Neural crest cell (in vitro differentiated cells): Measurements from ENCODE around the gene SOX10. TPM values are rescaled to one million over a fixed set of nuclear protein-coding genes. Genes with fewer than 3 reads are reported as not detected.
A peak's percentile ranks its signal among the peaks of the same experiment; 100 is the strongest.

Source experiments
- DNase-seq: peaks from one replicate; pipeline ENCODE4 v3.0.0; 2021; ENCODE audit warnings: low read depth, mixed read lengths, low spot score
- H3K27ac Mint-ChIP-seq: one replicate; pipeline ENCODE4 v1.8.0; 2021; ENCODE audit warnings: mild to moderate bottlenecking, mixed read lengths; ENCODE audit not compliant: unreplicated experiment
- H3K27me3 Mint-ChIP-seq: 2 replicates; pipeline ENCODE4 v1.8.0; 2021; ENCODE audit warnings: low read depth, mild to moderate bottlenecking, mixed read lengths
- H3K36me3 Mint-ChIP-seq: 2 replicates; pipeline ENCODE4 v1.8.0; 2021; ENCODE audit warnings: low read depth, mild to moderate bottlenecking, mixed read lengths
- H3K4me1 Mint-ChIP-seq: 2 replicates; pipeline ENCODE4 v1.8.0; 2021; ENCODE audit warnings: mixed read lengths
- H3K4me3 Mint-ChIP-seq: one replicate; pipeline ENCODE4 v1.8.0; 2021; ENCODE audit warnings: mild to moderate bottlenecking, mixed read lengths
- H3K9me3 Mint-ChIP-seq: 2 replicates; pipeline ENCODE4 v1.8.0; 2021; ENCODE audit warnings: mixed read lengths
- total RNA-seq: library from RNA; stranded (reverse); gene quantifications from 2 replicates; pipeline ENCODE4 v1.2.1, GENCODE V29; 2021
- TF ChIP-seq, protein P1 (sequence below): fragments of 200-600 bp; sonication (generic); conservative IDR thresholded peaks from 2 replicates; pipeline ENCODE4 v1.5.0; 2021; ENCODE audit warnings: antibody characterized with exemption, mild to moderate bottlenecking

The SOX10 gene
- total RNA-seq, 1 donor from 2014 or later: 279 TPM

DNA sequence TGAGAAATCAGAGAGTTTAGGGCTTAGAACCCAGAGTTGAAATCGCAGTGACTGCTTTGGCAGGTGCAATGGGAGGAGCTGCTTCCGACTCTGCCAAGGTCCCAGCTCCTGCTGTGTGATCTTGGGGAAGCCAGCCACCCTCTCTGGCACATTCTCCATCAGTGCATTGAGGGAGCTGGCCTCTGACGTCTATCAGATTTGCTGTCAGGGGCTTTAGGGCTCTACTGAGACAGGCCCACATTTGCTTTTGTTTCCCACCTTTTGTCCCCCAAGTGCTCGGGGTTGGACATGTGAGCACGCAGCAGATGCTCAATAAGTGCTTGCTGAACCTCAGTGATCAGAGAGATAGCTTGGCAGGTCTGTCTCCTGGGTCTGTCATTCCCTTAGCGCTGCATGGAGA, 10.6 kb upstream of the SOX10 start:
- Mint-ChIP-seq H3K27ac (no peak overlapping the region), H3K27me3 (no peaks in the 10 kb centered on the region), H3K4me3 (no peak overlapping the region), H3K4me1 (peaks cover 49% of the 10 kb centered on the region), H3K36me3 (no peaks in the 10 kb centered on the region), H3K9me3 (no peaks in the 10 kb centered on the region)
- no peak for DNase-seq
- TF ChIP-seq, protein P1, sequence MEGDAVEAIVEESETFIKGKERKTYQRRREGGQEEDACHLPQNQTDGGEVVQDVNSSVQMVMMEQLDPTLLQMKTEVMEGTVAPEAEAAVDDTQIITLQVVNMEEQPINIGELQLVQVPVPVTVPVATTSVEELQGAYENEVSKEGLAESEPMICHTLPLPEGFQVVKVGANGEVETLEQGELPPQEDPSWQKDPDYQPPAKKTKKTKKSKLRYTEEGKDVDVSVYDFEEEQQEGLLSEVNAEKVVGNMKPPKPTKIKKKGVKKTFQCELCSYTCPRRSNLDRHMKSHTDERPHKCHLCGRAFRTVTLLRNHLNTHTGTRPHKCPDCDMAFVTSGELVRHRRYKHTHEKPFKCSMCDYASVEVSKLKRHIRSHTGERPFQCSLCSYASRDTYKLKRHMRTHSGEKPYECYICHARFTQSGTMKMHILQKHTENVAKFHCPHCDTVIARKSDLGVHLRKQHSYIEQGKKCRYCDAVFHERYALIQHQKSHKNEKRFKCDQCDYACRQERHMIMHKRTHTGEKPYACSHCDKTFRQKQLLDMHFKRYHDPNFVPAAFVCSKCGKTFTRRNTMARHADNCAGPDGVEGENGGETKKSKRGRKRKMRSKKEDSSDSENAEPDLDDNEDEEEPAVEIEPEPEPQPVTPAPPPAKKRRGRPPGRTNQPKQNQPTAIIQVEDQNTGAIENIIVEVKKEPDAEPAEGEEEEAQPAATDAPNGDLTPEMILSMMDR: no peak

DNA sequence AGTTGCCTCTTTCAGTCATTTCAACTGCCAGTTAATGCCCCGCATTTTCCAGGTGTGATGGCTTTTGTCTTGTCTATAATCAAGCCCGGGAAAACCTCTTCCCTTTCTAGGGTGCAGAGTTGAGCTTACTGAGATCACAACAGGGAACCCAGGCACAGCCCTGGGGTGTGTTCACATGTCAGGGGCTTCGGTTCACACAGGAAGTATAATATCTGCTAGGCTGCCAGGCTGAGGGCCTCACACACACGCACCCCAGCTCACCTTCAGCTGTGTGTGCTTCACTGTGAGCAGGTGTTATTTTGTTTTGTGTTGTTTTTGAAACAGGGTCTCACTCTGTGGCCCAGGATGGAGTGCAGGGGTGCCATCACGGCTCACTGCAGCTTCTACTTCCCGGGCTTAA, 9.7 kb upstream of the SOX10 start:
- no peaks in the 10 kb centered on the region for H3K27me3 Mint-ChIP-seq
- H3K4me1 Mint-ChIP-seq: peaks cover 43% of the 10 kb centered on the region
- TF ChIP-seq, protein P1: no peak
- DNase-seq: no peak
- H3K27ac Mint-ChIP-seq: peak overlapping the region; percentile 35
- H3K4me3 Mint-ChIP-seq: no peak overlapping the region
- no peaks in the 10 kb centered on the region for H3K36me3 Mint-ChIP-seq
- H3K9me3 Mint-ChIP-seq: no peaks in the 10 kb centered on the region

GRCh38 chr22:37991731-37992442, 7.5 kb upstream of the SOX10 start:
- Mint-ChIP-seq H3K4me3 (no peak overlapping the region), H3K27ac (no peak overlapping the region), H3K27me3 (no peaks in the 10 kb centered on the region), H3K4me1 (peaks cover 28% of the 10 kb centered on the region), H3K9me3 (no peaks in the 10 kb centered on the region), H3K36me3 (no peaks in the 10 kb centered on the region)
- TF ChIP-seq, protein P1: no peak
- no peak for DNase-seq

GRCh38 chr22:37990862-37991261, 6.5 kb upstream of the SOX10 start:
- DNase-seq: no peak
- Mint-ChIP-seq H3K36me3 (no peaks in the 10 kb centered on the region), H3K27me3 (peaks cover 2% of the 10 kb centered on the region), H3K4me3 (no peak overlapping the region), H3K27ac (no peak overlapping the region), H3K4me1 (peaks cover 25% of the 10 kb centered on the region), H3K9me3 (no peaks in the 10 kb centered on the region)
- TF ChIP-seq, protein P1: no peak

DNA sequence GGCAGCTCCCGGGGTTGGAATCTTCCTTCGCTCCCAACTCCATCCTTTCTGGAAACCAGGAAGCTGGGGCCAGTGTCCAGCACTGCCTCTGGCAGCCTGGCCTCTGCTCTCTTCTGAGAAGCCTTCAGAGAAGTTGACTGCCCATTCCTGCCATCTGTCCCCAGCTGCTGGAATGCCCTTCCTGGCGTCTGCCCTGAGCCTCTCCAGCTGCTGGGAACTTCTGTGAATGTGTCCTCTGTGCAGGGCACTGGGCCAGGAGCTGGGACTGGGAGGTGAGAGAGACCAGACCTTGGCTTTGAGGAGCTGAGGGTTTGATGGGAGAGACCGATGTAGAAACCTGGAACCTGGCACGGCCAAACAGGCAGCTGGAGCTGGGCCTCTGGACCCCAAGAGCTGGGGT, 5.9 kb upstream of the SOX10 start:
- no peaks in the 10 kb centered on the region for H3K9me3 Mint-ChIP-seq
- peaks cover 7% of the 10 kb centered on the region for H3K27me3 Mint-ChIP-seq
- H3K4me1 Mint-ChIP-seq: peaks cover 25% of the 10 kb centered on the region
- no peak overlapping the region for H3K4me3 Mint-ChIP-seq
- peaks cover 2% of the 10 kb centered on the region for H3K36me3 Mint-ChIP-seq
- no peak overlapping the region for H3K27ac Mint-ChIP-seq
- no peak for DNase-seq
- TF ChIP-seq, protein P1: no peak
